Mesendoderm (in vitro differentiated cells): ENCODE results near the gene VAMP1.
"Not testable (repeated sequence)": the region's sequence is repeated elsewhere in the genome, so short reads cannot be mapped to it uniquely, and the experiment has no call there.

Experiments used
- DNase-seq: peaks from one replicate; pipeline ENCODE4 v3.0.0; 2013
- H2AK5ac ChIP-seq: 2 replicates; pipeline ENCODE4 v1.6.1; 2013; ENCODE audit warnings: low read length, inconsistent platforms
- H2BK120ac ChIP-seq: 2 replicates; pipeline ENCODE4 v1.6.1; 2013; ENCODE audit warnings: low read depth, mild to moderate bottlenecking, low read length, moderate library complexity, mixed read lengths
- H2BK15ac ChIP-seq: replicated peaks from 2 replicates; pipeline ENCODE4 v1.6.1; 2013; ENCODE audit warnings: low read depth, mild to moderate bottlenecking, moderate library complexity
- H2BK5ac ChIP-seq: 2 replicates; pipeline ENCODE4 v1.6.1; 2013; ENCODE audit warnings: low read length, inconsistent platforms
- H3K18ac ChIP-seq: 2 replicates; pipeline ENCODE4 v1.6.1; 2013; ENCODE audit warnings: mild to moderate bottlenecking, low read length, mixed read lengths
- H3K23ac ChIP-seq: one replicate; pipeline ENCODE4 v1.6.1; 2013; ENCODE audit warnings: low read length
- H3K27ac ChIP-seq: 2 replicates; pipeline ENCODE4 v1.5.1; 2013; ENCODE audit warnings: low read depth, mild to moderate bottlenecking, inconsistent platforms, low read length, moderate library complexity
- H3K27me3 ChIP-seq: 2 replicates; pipeline ENCODE4 v1.6.1; 2013; ENCODE audit warnings: low read length, control low read depth, mild to moderate bottlenecking, inconsistent platforms; ENCODE audit not compliant: insufficient read depth, poor library complexity
- H3K36me3 ChIP-seq: 2 replicates; pipeline ENCODE4 v1.6.1; 2013; ENCODE audit warnings: low read length, inconsistent platforms; ENCODE audit not compliant: control insufficient read depth, insufficient read depth
- H3K4ac ChIP-seq: one replicate; pipeline ENCODE4 v1.6.1; 2013; ENCODE audit warnings: low read depth, mild to moderate bottlenecking, low read length, moderate library complexity
- H3K4me1 ChIP-seq: 2 replicates; pipeline ENCODE4 v1.6.1; 2013; ENCODE audit warnings: low read depth, low read length, inconsistent platforms; ENCODE audit not compliant: control insufficient read depth
- H3K4me2 ChIP-seq: 2 replicates; pipeline ENCODE4 v1.6.1; 2013; ENCODE audit warnings: low read length
- H3K4me3 ChIP-seq: 2 replicates; pipeline ENCODE4 v1.5.1; 2013; ENCODE audit warnings: mild to moderate bottlenecking, low read length
- H3K56ac ChIP-seq: one replicate; pipeline ENCODE4 v1.6.1; 2013; ENCODE audit warnings: low read length
- H3K79me1 ChIP-seq: 2 replicates; pipeline ENCODE4 v1.6.1; 2013; ENCODE audit warnings: low read length, inconsistent platforms
- H3K79me2 ChIP-seq: 2 replicates; pipeline ENCODE4 v1.6.1; 2013; ENCODE audit warnings: mild to moderate bottlenecking, low read length; ENCODE audit not compliant: control insufficient read depth, insufficient read depth
- H3K9ac ChIP-seq: 2 replicates; pipeline ENCODE4 v1.6.1; 2013; ENCODE audit warnings: low read length, inconsistent platforms
- H4K5ac ChIP-seq: one replicate; pipeline ENCODE4 v1.6.1; 2013; ENCODE audit warnings: low read length
- H4K8ac ChIP-seq: one replicate; pipeline ENCODE4 v1.6.1; 2013; ENCODE audit warnings: low read depth, mild to moderate bottlenecking, control low read depth, low read length, moderate library complexity
- WGBS: extraction: QIAGEN DNeasy Blood & Tissue Kit; methylation state at CpG from one replicate; pipeline ENCODE4 v1.1.7; 2013; ENCODE audit warnings: low lambda C conversion rate, missing lambda C conversion rate; ENCODE audit not compliant: insufficient coverage; ENCODE audit errors: extremely low coverage; 5-methylcytosine and 5-hydroxymethylcytosine counted together

The VAMP1 gene

DNA sequence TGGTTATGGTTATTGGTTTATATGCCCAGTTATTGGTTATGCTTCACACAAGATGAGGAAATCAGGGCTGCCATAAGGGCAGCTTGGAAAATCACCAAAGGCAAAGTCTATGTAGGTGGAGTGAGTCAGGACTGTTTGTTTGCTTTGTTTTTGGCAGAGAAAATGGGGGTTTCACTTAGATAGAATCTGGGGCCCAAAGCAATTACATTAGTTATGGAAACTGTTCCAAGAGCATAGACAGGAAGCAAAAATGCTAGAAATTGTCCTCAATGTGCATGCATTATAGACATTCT is 2.2 kb downstream of the VAMP1 start:
- Histone ChIP-seq H3K23ac (no peak overlapping the region), H3K27ac (no peak overlapping the region), H2AK5ac (no peak overlapping the region), H3K27me3 (no peaks in the 10 kb centered on the region), H3K79me1 (peaks cover 9% of the 10 kb centered on the region), H3K4me1 (peaks cover 4% of the 10 kb centered on the region), H4K5ac (no peak overlapping the region), H3K36me3 (peaks cover 9% of the 10 kb centered on the region), H4K8ac (no peak overlapping the region), H2BK5ac (no peak overlapping the region), H3K4me3 (no peak overlapping the region), H2BK15ac (no peak overlapping the region), H3K79me2 (peaks cover 2% of the 10 kb centered on the region), H3K4ac (no peak overlapping the region), H3K56ac (no peak overlapping the region), H2BK120ac (no peak overlapping the region), H3K18ac (no peak overlapping the region), H3K4me2 (no peak overlapping the region), H3K9ac (no peak overlapping the region)
- no peak for DNase-seq

DNA sequence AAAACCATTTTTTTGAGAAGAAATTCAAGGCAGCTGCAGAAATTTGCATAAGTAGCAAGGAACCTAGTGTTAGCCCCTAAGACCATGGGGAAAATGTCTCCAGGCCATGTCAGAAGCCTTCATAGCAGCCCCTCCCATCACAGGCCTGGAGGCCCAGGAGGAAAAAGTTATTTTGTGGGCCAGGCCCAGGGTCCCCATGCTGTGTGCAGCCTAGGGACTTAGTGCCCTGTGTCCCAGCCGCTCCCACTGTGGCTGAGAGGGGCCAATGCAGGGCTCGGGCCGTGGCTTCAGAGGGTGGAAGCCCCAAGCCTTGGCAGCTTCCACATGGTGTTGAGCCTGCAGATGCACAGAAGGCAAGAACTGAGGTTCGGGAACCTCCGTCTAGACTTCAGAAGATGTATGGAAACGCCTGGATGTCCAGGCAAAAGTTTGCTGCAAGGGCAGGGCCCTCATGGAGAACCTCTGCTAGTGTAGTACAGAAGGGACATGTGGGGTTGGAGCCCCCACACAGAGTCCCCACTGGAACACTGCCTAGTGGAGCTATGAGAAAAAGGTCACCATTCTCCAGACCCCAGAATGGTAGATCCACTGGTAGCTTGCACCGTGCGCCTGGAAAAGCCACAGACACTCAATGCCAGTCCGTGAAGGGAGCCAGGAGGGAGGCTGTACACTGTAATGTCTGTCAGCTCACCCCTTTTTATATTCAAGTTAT is 2.8 kb downstream of the VAMP1 start:
- H3K18ac ChIP-seq, H3K4me1 ChIP-seq, H2BK5ac ChIP-seq, DNase-seq, H3K27me3 ChIP-seq, H3K79me1 ChIP-seq, H3K36me3 ChIP-seq, H3K4me2 ChIP-seq, H3K4me3 ChIP-seq, H3K27ac ChIP-seq, H4K5ac ChIP-seq, H3K23ac ChIP-seq, H3K4ac ChIP-seq, H2BK15ac ChIP-seq, H4K8ac ChIP-seq, H3K79me2 ChIP-seq, H3K56ac ChIP-seq, H2AK5ac ChIP-seq, H2BK120ac ChIP-seq, H3K9ac ChIP-seq: not testable (repeated sequence)
- WGBS = no CpG with 5 or more reads among the region's 9 CpGs

DNA sequence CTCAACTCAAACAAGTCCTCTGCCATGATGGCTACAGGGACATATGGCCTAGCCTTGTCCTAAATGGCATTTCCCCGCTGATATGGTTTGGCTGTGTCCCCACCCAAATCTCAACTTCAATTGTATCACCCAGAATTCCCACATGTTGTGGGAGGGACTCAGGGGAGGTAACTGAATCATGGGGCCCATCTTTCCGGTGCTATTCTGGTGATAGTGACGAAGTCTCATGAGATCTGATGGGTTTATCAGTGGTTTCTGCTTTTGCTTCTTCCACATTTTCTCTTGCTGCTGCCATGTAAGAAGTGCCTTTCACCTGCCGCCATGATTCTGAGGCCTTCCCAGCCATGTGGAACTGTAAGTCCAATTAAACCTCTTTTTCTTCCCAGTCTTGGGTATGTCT is 3.7 kb downstream of the VAMP1 start:
- not testable (repeated sequence) for H4K5ac ChIP-seq, H2BK15ac ChIP-seq, H2BK5ac ChIP-seq, H2AK5ac ChIP-seq, DNase-seq, H3K27ac ChIP-seq, H3K4me2 ChIP-seq, H3K18ac ChIP-seq, H3K79me2 ChIP-seq, H3K56ac ChIP-seq, H2BK120ac ChIP-seq, H4K8ac ChIP-seq, H3K23ac ChIP-seq, H3K9ac ChIP-seq, H3K79me1 ChIP-seq, H3K27me3 ChIP-seq, H3K4ac ChIP-seq, H3K4me3 ChIP-seq, H3K4me1 ChIP-seq
- no CpG with 5 or more reads among the region's 4 CpGs for WGBS
- peaks cover 13% of the 10 kb centered on the region for H3K36me3 ChIP-seq

DNA sequence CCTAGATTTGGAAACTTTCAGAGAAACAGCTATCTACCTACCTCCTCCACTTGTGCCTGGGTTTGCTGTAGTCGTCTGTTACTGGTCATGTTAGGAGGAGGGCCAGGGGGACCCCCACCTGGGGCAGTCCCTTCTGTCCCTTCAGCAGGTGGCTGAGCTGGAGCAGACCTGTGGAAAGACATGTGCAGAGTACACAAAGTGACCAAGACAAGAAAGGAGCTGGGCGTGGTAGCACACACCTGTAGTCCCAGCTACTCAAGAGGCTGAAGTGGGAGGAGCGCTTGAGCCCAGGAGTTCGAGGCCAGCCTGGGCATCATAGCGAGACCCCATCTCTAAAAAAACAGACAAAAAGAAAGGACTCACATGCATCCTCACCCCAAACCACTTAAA is 4.3 kb downstream of the VAMP1 start:
- peaks cover 14% of the 10 kb centered on the region for H3K36me3 ChIP-seq
- H3K79me1 ChIP-seq = peaks cover 9% of the 10 kb centered on the region
- H3K56ac ChIP-seq = no peak overlapping the region
- no peak overlapping the region for H4K8ac ChIP-seq
- no peak overlapping the region for H2BK120ac ChIP-seq
- H2AK5ac ChIP-seq = no peak overlapping the region
- H3K4me3 ChIP-seq = no peak overlapping the region
- no CpG with 5 or more reads among the region's 5 CpGs for WGBS
- no peak overlapping the region for H3K27ac ChIP-seq
- no peak overlapping the region for H3K18ac ChIP-seq
- H3K4me1 ChIP-seq = peaks cover 4% of the 10 kb centered on the region
- no peak overlapping the region for H4K5ac ChIP-seq
- no peak overlapping the region for H3K4me2 ChIP-seq
- H3K4ac ChIP-seq = no peak overlapping the region
- no peak overlapping the region for H3K23ac ChIP-seq
- H2BK15ac ChIP-seq = no peak overlapping the region
- H3K9ac ChIP-seq = no peak overlapping the region
- H3K79me2 ChIP-seq = peaks cover 2% of the 10 kb centered on the region
- H2BK5ac ChIP-seq = no peak overlapping the region
- DNase-seq = no peak
- H3K27me3 ChIP-seq = no peaks in the 10 kb centered on the region

DNA sequence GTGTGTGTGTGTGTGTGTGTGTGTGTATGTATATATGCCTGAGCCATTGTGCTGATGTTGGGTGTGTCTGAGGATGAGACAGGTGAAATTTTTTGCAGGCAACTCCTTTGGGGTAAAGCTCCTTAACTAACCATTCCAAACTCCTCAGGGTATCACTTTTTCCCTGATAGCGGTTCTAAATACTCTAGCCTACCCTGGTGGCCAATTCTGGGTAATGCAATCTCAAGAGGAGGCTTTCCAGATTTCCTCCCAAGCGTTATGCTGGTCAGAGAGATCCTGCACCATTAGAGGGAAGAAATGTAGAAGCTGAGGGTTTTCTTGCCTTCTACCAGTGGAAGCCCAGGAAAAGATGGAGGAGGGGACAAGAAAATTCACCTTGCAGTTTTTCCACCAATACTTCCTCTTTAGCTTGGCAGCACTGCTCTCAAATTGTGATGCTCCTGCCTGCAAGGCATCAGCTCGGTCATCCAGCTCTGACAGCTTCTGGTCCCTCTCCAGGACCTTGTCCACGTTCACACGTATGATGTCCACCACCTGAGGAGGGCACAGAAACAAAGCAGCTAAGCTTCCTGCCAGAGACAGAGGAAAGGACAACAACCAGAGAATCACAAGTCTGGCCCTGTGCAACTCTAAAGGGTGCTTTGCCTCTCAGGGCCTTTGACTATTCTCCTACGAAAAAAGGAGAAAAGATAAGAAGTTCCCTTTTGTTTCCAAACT is 4.9 kb downstream of the VAMP1 start:
- Histone ChIP-seq H2BK120ac (no peak overlapping the region), H4K8ac (no peak overlapping the region), H3K18ac (no peak overlapping the region), H3K4ac (no peak overlapping the region), H3K27me3 (no peaks in the 10 kb centered on the region), H3K4me1 (peaks cover 4% of the 10 kb centered on the region), H3K27ac (no peak overlapping the region), H3K79me1 (peaks cover 9% of the 10 kb centered on the region), H3K56ac (no peak overlapping the region), H3K9ac (no peak overlapping the region), H2AK5ac (no peak overlapping the region), H3K4me3 (no peak overlapping the region), H4K5ac (no peak overlapping the region), H3K4me2 (no peak overlapping the region), H2BK15ac (no peak overlapping the region), H3K79me2 (peaks cover 2% of the 10 kb centered on the region), H2BK5ac (no peak overlapping the region), H3K23ac (no peak overlapping the region), H3K36me3 (peaks cover 14% of the 10 kb centered on the region)
- WGBS = no CpG with 5 or more reads among the region's 6 CpGs
- DNase-seq = peak; percentile 84

DNA sequence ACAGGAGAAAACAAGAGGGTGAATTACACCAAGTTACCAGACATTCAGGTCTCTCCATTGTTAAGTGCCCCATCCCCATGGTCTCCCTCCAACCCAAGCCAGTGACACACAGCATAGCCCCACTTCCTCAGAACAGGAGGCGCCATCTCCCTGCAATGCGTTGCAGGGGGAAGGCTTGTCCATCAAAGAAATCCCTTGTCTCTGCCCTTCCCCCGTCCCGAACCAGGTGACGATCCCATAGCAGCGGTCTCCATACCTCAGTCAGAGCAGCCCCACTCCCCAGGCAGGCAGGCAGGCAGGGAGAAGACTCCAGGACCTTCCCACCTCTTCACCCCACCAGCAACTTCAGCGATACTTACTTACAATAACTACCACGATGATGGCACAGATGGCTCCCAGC is 5.9 kb downstream of the VAMP1 start:
- WGBS = no CpG with 5 or more reads among the region's 8 CpGs
- no peak overlapping the region for H2BK15ac ChIP-seq
- peaks cover under 1% of the 10 kb centered on the region for H3K4me1 ChIP-seq
- H3K18ac ChIP-seq = no peak overlapping the region
- H3K79me1 ChIP-seq = peaks cover 6% of the 10 kb centered on the region
- no peak overlapping the region for H4K8ac ChIP-seq
- no peak overlapping the region for H3K27ac ChIP-seq
- H3K4ac ChIP-seq = no peak overlapping the region
- H3K4me3 ChIP-seq = no peak overlapping the region
- no peak overlapping the region for H3K4me2 ChIP-seq
- H3K9ac ChIP-seq = no peak overlapping the region
- DNase-seq = no peak
- peaks cover 2% of the 10 kb centered on the region for H3K79me2 ChIP-seq
- no peak overlapping the region for H3K23ac ChIP-seq
- peaks cover 14% of the 10 kb centered on the region for H3K36me3 ChIP-seq
- no peak overlapping the region for H2BK120ac ChIP-seq
- no peak overlapping the region for H3K56ac ChIP-seq
- no peaks in the 10 kb centered on the region for H3K27me3 ChIP-seq
- H2AK5ac ChIP-seq = no peak overlapping the region
- H4K5ac ChIP-seq = no peak overlapping the region
- H2BK5ac ChIP-seq = no peak overlapping the region
